Panc1 (cell line): ENCODE results near the gene VANGL2. TPM values are rescaled to one million over a fixed set of nuclear protein-coding genes. Genes with fewer than 3 reads are reported as not detected.

ENCODE experiments used
- ATAC-seq: fragments of 200-7000 bp; cut with Tn5 transposase; 2 replicates; pipeline ENCODE4 v1.9.1; 2020; ENCODE audit warnings: mild to moderate bottlenecking, moderate library complexity
- BruUV-seq: library from RNA; stranded (reverse); fragments of 400-500 nt; replicated peaks from 2 replicates; lab custom pipeline; 2021; lab: Mats Ljungman, UMichigan
- CTCF ChIA-PET: fragments of 300-600 bp; sonication (Branson Sonifier 250); formaldehyde crosslinking; loops from one replicate; lab custom pipeline; 2022; ENCODE audit warnings: antibody characterized with exemption; lab: Charles Lee
- POLR2A ChIA-PET: fragments of 300-600 bp; sonication (Branson Sonifier 250); formaldehyde crosslinking; loops from one replicate; lab custom pipeline; 2022; ENCODE audit warnings: antibody characterized with exemption; lab: Charles Lee
- DNase-seq: peaks from one replicate; pipeline ENCODE4 v3.0.0-alpha.2; 2010; ENCODE audit warnings: low read depth, low spot score
- H3K27ac ChIP-seq: 2 replicates; pipeline ENCODE4 v1.5.1; 2011; ENCODE audit warnings: mild to moderate bottlenecking, low read length, inconsistent platforms
- H3K27me3 ChIP-seq: fragments of 200-500 bp; sonication (Bioruptor generic); 2 replicates; pipeline ENCODE4 v1.6.0; 2014; ENCODE audit warnings: low read length, inconsistent platforms; ENCODE audit not compliant: control insufficient read depth, insufficient read depth
- H3K36me3 ChIP-seq: fragments of 200-500 bp; sonication (Bioruptor generic); 2 replicates; pipeline ENCODE4 v1.5.1; 2014; ENCODE audit warnings: inconsistent platforms, mild to moderate bottlenecking, low read length, moderate library complexity; ENCODE audit not compliant: control insufficient read depth, insufficient read depth
- H3K4me1 ChIP-seq: 2 replicates; pipeline ENCODE4 v1.5.1; 2011; ENCODE audit warnings: inconsistent platforms, mild to moderate bottlenecking, low read length, moderate library complexity; ENCODE audit not compliant: control insufficient read depth, insufficient read depth
- H3K4me3 ChIP-seq, 2 experiments: 2 replicates each; pipeline ENCODE4 v1.5.1; 2011 to 2012; ENCODE audit warnings: low read depth in 2 of 2, low read length in 2 of 2, mild to moderate bottlenecking in 2 of 2, inconsistent platforms in 1 of 2, moderate library complexity in 1 of 2
- H3K9me3 ChIP-seq: fragments of 200-500 bp; sonication (Bioruptor generic); 2 replicates; pipeline ENCODE4 v1.5.1; 2014; ENCODE audit warnings: low read depth, mild to moderate bottlenecking, inconsistent platforms, low read length, moderate library complexity; ENCODE audit not compliant: control insufficient read depth, insufficient read depth
- POLR2AphosphoS5 ChIP-seq: IDR thresholded peaks from 2 replicates; pipeline ENCODE4 v1.6.1; 2012; ENCODE audit warnings: mild to moderate bottlenecking, low read depth, low read length, moderate library complexity
- SIN3A ChIP-seq: IDR thresholded peaks from 2 replicates; pipeline ENCODE4 v1.6.1; 2012; ENCODE audit warnings: low read depth, mild to moderate bottlenecking, low read length, moderate library complexity, borderline replicate concordance; ENCODE audit not compliant: insufficient read depth
- TCF7L2 ChIP-seq: IDR thresholded peaks from 2 replicates; pipeline ENCODE4 v1.6.1; 2011; ENCODE audit warnings: mild to moderate bottlenecking, low read depth, low read length, inconsistent platforms
- in situ Hi-C: cut with HindIII; loops from 2 replicates; pipeline ENCODE4 v1.10.0; 2016; ENCODE audit warnings: low sequenced_read_pairs, low pct_unique_long_range_greater_than_20kb
- intact Hi-C: fragments of 100-400 bp; cut with micrococcal nuclease; formaldehyde crosslinking; loops from one replicate; pipeline ENCODE4 v1.10.0; 2022; ENCODE audit not compliant: unreplicated experiment
- total RNA-seq: library from RNA; stranded (reverse); gene quantifications from one replicate; pipeline ENCODE4 v1.2.1, GENCODE V29; 2021; ENCODE audit not compliant: unreplicated experiment
- TF ChIP-seq, protein P1 (sequence below): fragments of 450-650 bp; IDR thresholded peaks from 2 replicates; pipeline ENCODE4 v1.5.1; 2017; ENCODE audit warnings: mild to moderate bottlenecking
- TF ChIP-seq, protein P2 (sequence below), 2 experiments: IDR thresholded peaks; 2 replicates each; pipeline ENCODE4 v1.6.1; 2011 to 2012; ENCODE audit warnings: low read depth in 2 of 2, control low read depth in 1 of 2, low read length in 1 of 2, mild to moderate bottlenecking in 1 of 2, moderate library complexity in 1 of 2; ENCODE audit not compliant: insufficient read depth in 1 of 2

The VANGL2 gene
- total RNA-seq, 1 experiment from 2014 or later, result 0.10 TPM

DNA sequence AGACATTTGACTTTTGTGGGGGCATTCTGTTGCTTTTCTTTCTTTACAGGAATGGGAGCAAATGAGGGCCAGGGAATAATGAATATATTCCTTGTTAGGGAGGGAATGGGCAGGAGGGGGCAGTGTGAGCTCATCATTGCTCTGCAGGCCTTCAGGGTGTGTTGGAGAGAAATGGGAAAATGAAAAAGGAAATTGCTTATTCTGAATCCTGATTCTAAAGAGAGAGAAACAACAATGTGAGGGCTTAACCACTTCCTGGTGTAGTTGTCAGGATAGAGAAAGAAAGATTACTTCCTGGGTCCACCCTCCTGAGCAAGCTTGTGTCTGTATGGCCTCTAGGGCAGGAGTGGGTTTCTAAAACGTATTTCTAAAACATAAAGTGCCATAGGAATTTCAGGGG is 28.3 kb downstream of the VANGL2 start:
- no peaks in the 10 kb centered on the region for H3K9me3 ChIP-seq
- no peaks in the 10 kb centered on the region; the same call in 1 of the 2 replicates for H3K27me3 ChIP-seq
- intact Hi-C loops (loop anchor here (1.0 kb wide), 1 partner anchor 179 kb away; no protein-coding TSS in a partner anchor), in situ Hi-C loops (no loop called here)
- ATAC-seq (peak; percentile 83), DNase-seq (no peak)
- H3K4me1 ChIP-seq, result no peaks in the 10 kb centered on the region
- BruUV-seq, result no TSS peak
- CTCF ChIA-PET, result interaction anchor here (0.8 to 1.2 kb wide), 2 partner anchors 10 to 181 kb away, joined by 3 to 9 read pairs; no protein-coding TSS in a partner anchor
- TF ChIP-seq POLR2AphosphoS5 (no peak), TCF7L2 (no peak), SIN3A (no peak)
- TF ChIP-seq, protein P1, sequence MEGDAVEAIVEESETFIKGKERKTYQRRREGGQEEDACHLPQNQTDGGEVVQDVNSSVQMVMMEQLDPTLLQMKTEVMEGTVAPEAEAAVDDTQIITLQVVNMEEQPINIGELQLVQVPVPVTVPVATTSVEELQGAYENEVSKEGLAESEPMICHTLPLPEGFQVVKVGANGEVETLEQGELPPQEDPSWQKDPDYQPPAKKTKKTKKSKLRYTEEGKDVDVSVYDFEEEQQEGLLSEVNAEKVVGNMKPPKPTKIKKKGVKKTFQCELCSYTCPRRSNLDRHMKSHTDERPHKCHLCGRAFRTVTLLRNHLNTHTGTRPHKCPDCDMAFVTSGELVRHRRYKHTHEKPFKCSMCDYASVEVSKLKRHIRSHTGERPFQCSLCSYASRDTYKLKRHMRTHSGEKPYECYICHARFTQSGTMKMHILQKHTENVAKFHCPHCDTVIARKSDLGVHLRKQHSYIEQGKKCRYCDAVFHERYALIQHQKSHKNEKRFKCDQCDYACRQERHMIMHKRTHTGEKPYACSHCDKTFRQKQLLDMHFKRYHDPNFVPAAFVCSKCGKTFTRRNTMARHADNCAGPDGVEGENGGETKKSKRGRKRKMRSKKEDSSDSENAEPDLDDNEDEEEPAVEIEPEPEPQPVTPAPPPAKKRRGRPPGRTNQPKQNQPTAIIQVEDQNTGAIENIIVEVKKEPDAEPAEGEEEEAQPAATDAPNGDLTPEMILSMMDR, result peak; percentile 77
- TF ChIP-seq, protein P2, sequence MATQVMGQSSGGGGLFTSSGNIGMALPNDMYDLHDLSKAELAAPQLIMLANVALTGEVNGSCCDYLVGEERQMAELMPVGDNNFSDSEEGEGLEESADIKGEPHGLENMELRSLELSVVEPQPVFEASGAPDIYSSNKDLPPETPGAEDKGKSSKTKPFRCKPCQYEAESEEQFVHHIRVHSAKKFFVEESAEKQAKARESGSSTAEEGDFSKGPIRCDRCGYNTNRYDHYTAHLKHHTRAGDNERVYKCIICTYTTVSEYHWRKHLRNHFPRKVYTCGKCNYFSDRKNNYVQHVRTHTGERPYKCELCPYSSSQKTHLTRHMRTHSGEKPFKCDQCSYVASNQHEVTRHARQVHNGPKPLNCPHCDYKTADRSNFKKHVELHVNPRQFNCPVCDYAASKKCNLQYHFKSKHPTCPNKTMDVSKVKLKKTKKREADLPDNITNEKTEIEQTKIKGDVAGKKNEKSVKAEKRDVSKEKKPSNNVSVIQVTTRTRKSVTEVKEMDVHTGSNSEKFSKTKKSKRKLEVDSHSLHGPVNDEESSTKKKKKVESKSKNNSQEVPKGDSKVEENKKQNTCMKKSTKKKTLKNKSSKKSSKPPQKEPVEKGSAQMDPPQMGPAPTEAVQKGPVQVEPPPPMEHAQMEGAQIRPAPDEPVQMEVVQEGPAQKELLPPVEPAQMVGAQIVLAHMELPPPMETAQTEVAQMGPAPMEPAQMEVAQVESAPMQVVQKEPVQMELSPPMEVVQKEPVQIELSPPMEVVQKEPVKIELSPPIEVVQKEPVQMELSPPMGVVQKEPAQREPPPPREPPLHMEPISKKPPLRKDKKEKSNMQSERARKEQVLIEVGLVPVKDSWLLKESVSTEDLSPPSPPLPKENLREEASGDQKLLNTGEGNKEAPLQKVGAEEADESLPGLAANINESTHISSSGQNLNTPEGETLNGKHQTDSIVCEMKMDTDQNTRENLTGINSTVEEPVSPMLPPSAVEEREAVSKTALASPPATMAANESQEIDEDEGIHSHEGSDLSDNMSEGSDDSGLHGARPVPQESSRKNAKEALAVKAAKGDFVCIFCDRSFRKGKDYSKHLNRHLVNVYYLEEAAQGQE (IDR thresholded peaks at IDR 0.05; ENCODE audit: insufficient read depth in 1 of 2, low read depth in 2 of 2, low read length in 1 of 2), result no peak
- POLR2A ChIA-PET, result no interaction called here
- no peaks in the 10 kb centered on the region for H3K36me3 ChIP-seq
- H3K4me3 ChIP-seq, result no peak overlapping the region
- H3K27ac ChIP-seq, result no peak overlapping the region

GRCh38 chr1:160429125-160429561 is 28.8 kb downstream of the VANGL2 start:
- no TSS peak for BruUV-seq
- Histone ChIP-seq H3K27me3 (no peaks in the 10 kb centered on the region; the same call in 1 of the 2 replicates), H3K27ac (no peak overlapping the region), H3K9me3 (no peaks in the 10 kb centered on the region), H3K36me3 (no peaks in the 10 kb centered on the region), H3K4me1 (no peaks in the 10 kb centered on the region), H3K4me3 (no peak overlapping the region)
- DNase-seq, result no peak
- TF ChIP-seq TCF7L2 (no peak), POLR2AphosphoS5 (no peak), SIN3A (no peak)
- TF ChIP-seq, protein P2 (IDR thresholded peaks at IDR 0.05; ENCODE audit: insufficient read depth in 1 of 2, low read depth in 2 of 2, low read length in 1 of 2), result no peak
- TF ChIP-seq, protein P1, result no peak
- intact Hi-C loops (no loop called here), in situ Hi-C loops (no loop called here)
- CTCF ChIA-PET, result interaction anchor here (0.8 to 1.2 kb wide), 2 partner anchors 10 to 180 kb away, joined by 3 to 9 read pairs; no protein-coding TSS in a partner anchor
- POLR2A ChIA-PET, result no interaction called here
- ATAC-seq, result 0 out of 2 replicates have a peak, but pooled peaks have one; percentile 18
